SKM-1 (cell line): ENCODE results near the gene RHOBTB3.
"Not testable (repeated sequence)": the region's sequence is repeated elsewhere in the genome, so short reads cannot be mapped to it uniquely, and the experiment has no call there.

Source experiments
- DNase-seq: peaks from one replicate; lab custom pipeline; 2025; ENCODE audit not compliant: unreplicated experiment; lab: John Stamatoyannopoulos, UW

Gene RHOBTB3

GRCh38 chr5:95712347-95712958 is 18.7 kb upstream of the RHOBTB3 start:
- no peak for DNase-seq

- not testable (repeated sequence) for DNase-seq
These were observed 17.9 kb upstream of the RHOBTB3 start for GRCh38 chr5:95713246-95713645.

DNA sequence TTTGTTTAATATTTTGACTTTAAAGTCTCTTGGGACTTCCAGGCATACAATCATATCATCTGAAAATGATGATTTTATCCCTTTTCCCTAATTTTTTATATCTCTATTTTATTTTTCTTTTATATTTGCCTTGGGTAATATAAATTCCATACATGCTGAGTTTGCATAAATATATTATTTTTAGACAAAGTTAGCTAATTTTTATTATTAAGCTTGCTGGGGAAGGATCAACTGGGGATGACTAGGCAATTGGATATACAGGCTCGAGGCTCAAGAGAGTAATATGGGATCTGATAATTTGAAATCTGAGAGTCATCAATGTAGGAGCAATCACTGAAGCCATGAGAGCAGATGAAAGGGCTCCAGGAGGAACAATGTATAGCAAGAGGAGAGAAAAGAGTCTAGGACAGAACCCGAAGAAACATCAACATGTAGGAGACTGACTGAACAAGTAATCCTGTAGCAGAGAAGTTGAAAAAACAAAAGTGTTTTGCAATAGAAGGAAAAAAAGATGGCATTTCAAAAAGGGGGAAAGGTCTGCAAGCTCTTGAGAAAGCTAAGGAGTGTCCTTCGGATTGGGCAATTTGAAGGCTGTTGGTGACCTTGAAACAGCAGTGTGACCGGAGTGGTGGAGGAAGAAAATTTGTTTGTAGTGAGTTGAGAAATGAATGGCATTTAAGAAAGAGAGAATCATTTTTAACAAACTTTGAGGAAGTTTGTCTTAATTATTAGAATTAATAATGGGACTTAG is 17.0 kb upstream of the RHOBTB3 start:
- DNase-seq: peak; percentile 50

DNA sequence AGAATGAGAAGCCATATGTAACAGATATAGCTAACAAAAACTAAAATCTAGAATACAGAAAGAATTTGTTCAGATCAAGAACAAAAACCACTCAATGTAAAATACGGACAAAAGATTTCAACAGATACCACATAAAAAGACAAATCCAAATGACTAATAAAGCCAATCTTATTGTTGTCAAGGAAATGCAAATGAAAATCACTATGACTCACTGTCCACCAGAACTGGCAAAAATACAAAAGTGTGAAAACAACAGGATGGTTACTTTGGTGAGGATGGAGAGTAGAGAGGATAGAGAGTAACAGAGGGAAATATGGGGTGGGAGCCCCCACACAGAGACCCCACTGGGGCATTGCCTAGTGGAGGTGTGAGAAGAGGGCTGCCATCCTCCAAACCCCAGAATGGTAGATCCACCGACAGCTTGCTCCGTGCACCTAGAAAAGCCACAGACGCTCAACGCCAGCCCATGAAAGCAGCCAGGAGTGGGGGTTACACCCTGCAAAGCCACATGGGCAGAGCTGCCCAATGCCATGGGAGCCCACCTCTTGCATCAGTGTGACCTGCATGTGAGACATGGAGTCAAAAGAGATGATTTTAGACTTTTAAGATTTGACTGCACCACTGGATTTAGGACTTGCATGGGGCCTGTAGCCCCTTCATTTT is 15.2 kb upstream of the RHOBTB3 start:
- no peak for DNase-seq

GRCh38 chr5:95717439-95717838 is 13.7 kb upstream of the RHOBTB3 start:
- no peak for DNase-seq

DNA sequence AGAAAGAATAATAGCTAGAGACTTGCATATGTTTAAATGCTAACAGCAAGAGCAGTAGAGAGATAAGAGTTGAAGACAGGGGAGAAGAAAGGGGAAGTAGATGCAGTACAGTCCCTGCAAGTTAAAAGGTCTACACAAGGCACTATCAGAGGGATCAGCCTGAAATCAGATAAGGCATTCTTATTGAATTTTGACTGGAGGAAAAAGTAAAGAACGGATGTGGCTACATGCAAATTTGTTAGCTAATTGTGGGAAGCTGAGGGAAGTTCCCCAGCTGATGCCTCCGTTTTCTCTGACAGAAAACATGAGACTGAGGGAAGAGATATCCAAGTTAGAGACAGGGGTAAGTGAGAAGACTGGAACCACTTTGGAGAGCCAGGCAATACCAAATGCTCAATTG is 12.9 kb upstream of the RHOBTB3 start:
- DNase-seq: peak; percentile 93

DNA sequence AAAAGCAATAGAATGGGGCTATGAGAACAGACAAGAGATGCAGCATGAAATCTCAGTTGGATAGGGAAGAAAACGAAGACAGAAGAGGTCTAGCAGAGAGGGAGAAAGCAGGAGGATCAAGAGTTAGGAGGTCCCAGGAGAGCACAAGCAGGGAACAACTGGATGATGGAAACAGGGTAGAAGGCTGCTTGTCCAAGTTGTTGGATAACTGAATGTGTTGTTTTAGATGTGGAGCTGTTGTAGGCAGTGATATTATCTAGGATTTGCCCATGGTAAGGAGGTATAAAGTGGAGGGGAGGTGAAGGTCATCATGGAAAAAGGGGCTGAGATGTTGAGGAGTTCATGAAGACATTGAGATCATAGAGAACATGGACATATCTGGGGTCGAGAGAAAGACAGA is 12.4 kb upstream of the RHOBTB3 start:
- DNase-seq: no peak

DNA sequence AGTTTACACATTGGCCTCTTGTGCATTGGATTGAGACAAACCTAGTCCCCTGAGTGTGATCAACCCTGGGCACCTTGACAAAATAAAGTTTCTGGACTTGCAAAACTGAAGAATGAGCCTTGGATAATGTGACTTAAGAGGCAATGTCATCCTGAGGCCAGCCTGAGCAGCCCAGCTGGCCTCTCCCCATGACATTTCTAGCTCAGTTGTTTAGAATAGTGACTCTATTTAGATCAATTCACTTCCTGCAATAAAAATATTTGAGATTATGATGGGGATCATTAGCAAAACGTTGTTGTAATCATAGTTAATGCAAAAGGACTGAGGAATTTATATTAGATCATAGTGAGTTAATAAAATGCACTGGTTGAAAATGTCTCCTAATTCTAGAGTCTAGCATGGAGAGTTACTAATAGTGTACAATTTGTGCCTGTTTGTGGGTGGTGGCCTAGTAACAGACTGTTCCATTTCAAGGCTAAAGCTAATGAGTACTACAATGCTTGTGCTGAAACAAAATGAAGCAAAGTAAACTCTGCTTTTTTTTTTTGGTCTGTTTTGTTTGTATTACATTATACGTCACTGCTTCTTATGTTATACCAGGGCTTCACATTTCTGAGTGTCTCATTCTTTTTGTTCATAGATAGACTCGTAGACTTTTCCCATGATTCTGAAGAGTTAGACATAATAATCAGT is 10.9 kb upstream of the RHOBTB3 start:
- DNase-seq: no peak

DNA sequence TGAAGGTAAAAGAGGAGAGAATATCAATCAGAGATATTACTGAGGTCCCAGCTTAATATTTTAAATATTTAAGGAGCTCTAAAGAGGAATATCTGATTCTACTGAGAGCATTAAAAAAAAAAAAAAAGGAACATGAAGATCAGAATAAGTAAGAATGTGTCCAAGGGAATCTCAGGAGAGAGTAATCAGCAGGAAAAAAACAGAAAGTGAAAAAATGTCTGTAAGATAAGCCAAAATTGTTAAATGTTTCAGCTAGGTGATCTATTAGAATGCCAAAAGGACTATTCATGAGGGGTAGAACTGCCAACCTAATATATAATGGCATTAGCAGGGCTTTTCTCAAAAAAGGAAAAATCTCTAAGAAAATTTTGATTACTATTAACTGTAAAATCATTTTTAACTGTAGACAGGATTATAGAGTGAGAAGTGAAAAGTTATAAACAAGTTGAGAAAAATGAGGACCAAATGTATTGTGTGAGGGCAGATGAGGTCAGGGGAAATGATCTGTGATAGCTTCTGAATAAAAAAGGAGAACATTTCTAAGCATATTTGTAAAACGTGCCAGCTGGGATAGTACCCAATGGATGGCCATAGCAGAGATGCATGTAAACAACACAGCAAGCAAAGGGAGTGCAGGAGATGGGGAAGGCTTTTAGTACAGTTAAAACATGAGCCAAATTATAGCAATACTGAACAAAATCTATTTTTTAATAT is 9.4 kb upstream of the RHOBTB3 start:
- DNase-seq: no peak

GRCh38 chr5:95723632-95724369 is 7.3 kb upstream of the RHOBTB3 start:
- no peak for DNase-seq

DNA sequence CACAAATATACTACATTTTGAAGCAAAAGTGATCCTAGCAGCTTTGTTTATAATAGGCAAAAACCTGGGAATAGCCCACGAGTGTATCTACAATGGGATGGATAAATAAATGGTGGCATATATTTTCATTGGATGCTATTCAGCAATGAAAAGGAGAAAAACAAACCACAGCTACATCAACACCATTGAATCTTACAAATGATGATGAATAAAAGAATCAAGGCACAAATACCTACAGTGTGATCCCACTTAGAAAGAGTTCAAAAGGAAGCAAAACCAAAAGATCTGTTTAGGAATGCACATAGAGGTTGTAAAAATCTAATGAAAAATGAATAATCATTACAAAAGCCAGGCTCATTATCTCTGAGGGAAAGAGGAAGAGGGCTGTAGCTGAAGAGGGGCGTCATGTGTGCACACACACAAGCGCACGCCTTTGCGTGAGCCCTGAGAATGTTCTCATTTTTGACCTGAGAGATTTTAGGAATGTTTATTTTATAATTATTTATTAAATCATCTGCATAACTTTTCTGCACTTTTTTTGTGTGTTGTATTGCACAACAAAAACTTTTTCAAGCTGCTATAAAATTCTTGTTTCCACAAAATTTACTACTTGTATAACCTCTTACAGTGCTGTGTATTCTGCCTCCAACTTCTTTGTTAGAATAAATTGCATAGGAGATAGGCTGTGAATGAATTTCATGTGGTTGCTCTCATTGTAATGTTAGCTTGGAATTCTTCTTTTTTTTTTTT is 5.9 kb upstream of the RHOBTB3 start:
- DNase-seq: no peak

GRCh38 chr5:95725937-95726810 is 5.0 kb upstream of the RHOBTB3 start:
- DNase-seq: no peak

DNA sequence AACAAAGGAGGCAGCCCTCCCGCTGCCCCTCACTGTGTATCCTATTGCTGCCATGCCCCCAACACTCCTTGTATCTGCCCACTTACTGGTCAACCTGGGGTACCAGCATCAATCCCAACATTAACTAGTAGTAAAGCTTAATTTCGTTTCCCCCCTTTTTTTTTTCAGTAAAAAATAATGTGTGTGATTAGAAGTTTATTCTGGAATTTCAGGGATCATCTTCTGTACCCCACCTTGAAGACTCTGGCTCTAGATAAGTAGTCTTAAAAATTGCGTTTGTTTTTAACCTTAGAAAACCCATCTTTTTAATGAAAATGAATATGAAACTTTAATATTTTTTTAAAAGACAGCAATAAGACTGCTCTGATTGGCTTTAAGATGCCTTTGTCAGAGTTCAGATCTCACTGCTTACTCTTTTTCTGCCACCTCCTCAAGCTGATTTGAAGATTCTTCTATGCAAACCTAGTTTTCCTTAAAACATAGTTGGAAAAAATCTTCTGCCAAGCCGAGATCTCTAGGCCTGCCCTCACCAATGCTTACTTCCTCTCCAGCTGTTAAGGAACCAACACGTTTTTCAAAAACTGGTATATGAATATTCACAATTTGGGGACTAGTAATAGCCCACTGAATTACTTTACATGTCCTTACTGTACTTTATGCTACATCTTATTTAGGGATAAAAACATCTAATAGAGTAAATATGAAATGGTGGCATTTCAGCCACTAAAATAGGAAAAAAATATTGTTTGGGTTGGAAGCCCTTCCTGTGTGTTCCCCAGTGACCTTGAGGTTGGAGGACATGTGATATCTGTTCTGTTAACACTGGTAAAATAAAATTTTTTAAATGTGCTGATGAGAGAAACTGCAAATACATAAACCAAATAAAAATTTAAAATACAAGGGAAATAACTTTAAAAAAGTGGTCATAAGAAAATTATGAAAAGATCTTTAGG is 4.0 kb upstream of the RHOBTB3 start:
- DNase-seq: no peak

GRCh38 chr5:95727764-95728191 is 3.4 kb upstream of the RHOBTB3 start:
- no peak for DNase-seq

GRCh38 chr5:95728494-95729114 is 2.5 kb upstream of the RHOBTB3 start:
- no peak for DNase-seq

DNA sequence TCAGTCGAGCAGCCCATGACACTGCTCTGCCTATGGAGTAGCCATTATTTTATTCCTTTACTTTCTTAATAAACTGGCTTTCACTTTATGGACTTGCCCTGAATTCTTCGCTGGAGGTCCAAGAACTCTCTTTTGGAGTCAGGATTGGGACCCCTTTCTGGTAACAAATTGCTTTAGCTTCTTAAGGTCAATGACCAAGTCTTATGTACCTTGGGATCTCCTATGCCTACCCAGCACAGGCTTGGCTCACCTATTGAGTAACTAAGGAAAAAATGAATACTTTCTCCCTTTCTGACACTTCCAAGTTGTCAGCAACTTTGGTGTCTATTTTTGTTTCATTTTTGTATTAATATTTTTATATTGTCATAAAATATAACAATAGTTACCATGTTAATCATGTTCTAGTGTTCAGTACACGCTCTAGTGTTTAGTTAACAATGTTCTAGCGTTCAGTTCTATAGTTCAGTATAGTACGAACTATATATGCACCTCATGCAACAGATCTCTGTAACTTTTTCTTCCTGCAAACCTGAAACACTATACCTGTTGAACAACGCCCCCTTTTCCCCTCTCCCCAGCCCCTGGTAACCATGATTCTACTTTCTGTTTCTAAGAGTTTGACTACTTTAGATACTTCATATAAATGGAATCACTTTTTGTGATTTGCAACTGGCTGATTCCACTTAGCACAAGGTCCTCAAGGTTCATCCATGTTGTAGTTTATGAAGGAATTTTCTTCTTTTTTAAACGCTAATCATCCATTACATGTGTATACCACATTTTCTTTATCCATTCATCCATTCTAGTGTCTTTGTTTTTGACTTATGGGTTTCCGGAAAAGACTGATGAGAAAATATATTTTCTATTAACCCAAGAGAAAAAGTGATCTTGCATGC is 1.8 kb upstream of the RHOBTB3 start:
- DNase-seq: no peak
